Stomach smooth muscle (tissue), 2 donors: Measurements from ENCODE around the gene PIK3CB.

Source experiments
- H3K27ac ChIP-seq: one replicate; pipeline ENCODE4 v1.7.0; 2013; ENCODE audit warnings: mild to moderate bottlenecking, low read length, inconsistent platforms
- H3K27me3 ChIP-seq, 2 donors: one replicate each; pipeline ENCODE4 v1.7.0; 2013; ENCODE audit warnings: low read length in 2 of 2; ENCODE audit not compliant: insufficient read depth in 2 of 2, control insufficient read depth in 1 of 2
- H3K36me3 ChIP-seq, 2 donors: one replicate each; pipeline ENCODE4 v1.7.0; 2013; ENCODE audit warnings: low read length in 2 of 2; ENCODE audit not compliant: control insufficient read depth in 2 of 2, insufficient read depth in 2 of 2
- H3K4me1 ChIP-seq: one replicate; pipeline ENCODE4 v1.7.0; 2013; ENCODE audit warnings: low read length; ENCODE audit not compliant: control insufficient read depth, insufficient read depth
- H3K4me3 ChIP-seq, 2 donors: one replicate each; pipeline ENCODE4 v1.7.0; 2013; ENCODE audit warnings: low read length in 2 of 2
- H3K9ac ChIP-seq, 2 donors: one replicate each; pipeline ENCODE4 v1.7.0; 2013; ENCODE audit warnings: low read length in 2 of 2, mild to moderate bottlenecking in 1 of 2
- H3K9me3 ChIP-seq, 2 donors: one replicate each; pipeline ENCODE4 v1.7.0; 2013; ENCODE audit warnings: low read length in 2 of 2; ENCODE audit not compliant: control insufficient read depth in 2 of 2
- donor health status: healthy.
- donor health status: Pancreatic carcinoma.

The PIK3CB gene

DNA sequence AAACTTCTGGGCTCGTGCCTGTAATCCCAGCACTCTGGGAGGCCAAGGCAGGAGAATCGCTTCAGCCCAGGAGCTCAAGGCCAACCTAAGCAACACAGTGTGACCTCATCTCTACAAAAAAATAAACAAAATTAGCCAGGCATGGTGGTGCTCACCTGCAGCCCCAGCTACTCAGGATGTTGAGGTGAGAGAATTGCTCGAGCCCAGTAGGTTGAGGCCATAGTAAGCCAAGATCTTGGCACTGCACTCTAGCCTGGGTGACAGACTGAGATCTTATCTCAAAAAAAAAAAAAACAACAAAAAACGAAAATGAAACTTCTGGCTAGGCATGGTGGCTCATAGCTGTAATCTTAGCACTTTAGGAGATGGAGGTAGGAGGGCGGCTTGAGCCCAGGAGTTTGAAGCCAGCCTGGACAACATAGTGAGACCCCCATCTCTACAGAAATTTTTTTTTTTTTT lies 53.7 kb downstream of the PIK3CB start:
- no peaks in the 10 kb centered on the region for H3K27me3 ChIP-seq
- H3K36me3 ChIP-seq: no peaks in the 10 kb centered on the region
- no peak overlapping the region for H3K9ac ChIP-seq
- H3K4me1 ChIP-seq: no peaks in the 10 kb centered on the region
- H3K27ac ChIP-seq: no peak overlapping the region
- no peaks in the 10 kb centered on the region for H3K9me3 ChIP-seq
- H3K4me3 ChIP-seq: no peak overlapping the region

DNA sequence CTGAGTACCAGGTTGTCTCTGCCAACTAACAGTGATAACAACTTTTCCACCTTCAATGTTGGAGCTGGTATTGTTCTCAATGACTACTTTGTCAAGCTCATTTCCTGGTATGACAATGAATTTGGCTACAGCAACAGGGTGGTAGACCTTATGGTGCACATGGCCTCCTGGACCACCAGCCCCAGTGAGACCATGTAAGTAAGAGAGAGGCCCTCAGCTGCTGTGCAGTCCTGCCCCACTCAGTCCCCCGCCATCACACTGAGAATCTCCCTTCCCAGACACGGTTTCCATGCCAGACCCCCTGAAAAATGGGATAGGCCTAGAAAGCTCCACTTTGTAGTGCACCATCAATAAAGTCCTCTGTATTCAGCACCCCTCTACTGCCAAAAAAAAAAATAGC lies 56.1 kb downstream of the PIK3CB start:
- Histone ChIP-seq H3K9ac (no peak overlapping the region), H3K4me3 (no peak overlapping the region), H3K36me3 (no peaks in the 10 kb centered on the region), H3K27ac (no peak overlapping the region), H3K27me3 (no peaks in the 10 kb centered on the region), H3K9me3 (no peaks in the 10 kb centered on the region), H3K4me1 (peaks cover 5% of the 10 kb centered on the region)

DNA sequence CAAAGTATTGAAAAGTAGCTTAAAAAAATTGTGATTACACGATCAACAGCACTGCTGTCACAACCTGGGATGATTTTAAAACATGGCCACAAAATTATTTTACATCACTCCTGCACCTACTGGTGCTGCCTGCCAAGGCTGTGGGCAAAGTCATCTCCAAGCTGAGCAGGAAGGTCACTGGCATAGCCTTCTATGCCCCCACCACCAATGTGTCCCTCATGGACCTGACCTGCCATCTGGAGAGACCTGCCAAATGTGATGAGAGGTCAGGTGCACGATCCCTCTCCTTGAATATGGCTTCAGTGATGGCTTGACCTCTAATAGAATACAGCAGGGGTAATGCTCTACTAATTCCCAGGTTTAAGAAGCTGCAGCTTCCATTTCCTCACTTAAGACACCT lies 57.8 kb downstream of the PIK3CB start:
- no peaks in the 10 kb centered on the region for H3K36me3 ChIP-seq
- H3K27ac ChIP-seq: no peak overlapping the region
- H3K27me3 ChIP-seq: no peaks in the 10 kb centered on the region

DNA sequence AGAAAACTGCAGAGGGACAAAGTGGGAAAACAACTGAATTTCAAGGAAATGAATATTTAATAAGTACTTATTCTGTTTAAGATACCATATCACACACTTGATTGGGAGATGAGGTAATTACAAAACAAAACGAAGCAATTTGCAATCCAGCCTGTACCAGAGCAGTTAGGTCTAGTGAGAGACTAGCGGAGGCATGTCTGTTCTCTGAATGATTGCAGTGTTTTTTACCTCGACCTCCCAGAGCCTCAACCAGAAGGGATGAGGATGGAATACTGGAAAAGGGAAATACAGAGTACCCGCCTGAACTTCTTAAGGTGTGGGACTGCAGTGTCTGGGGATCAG lies 59.5 kb downstream of the PIK3CB start:
- H3K27me3 ChIP-seq: no peaks in the 10 kb centered on the region
- peak overlapping the region in 1 of 2 donors; percentile 40 for H3K4me3 ChIP-seq
- no peaks in the 10 kb centered on the region for H3K36me3 ChIP-seq
- H3K9me3 ChIP-seq: no peaks in the 10 kb centered on the region
- no peak overlapping the region for H3K27ac ChIP-seq
- H3K4me1 ChIP-seq: peaks cover 5% of the 10 kb centered on the region
- peak overlapping the region in 1 of 2 donors; percentile 20 for H3K9ac ChIP-seq

More for the DNA sequence above, 57.8 kb downstream of the PIK3CB start:
- Histone ChIP-seq H3K4me1 (peaks cover 5% of the 10 kb centered on the region), H3K9ac (no peak overlapping the region), H3K4me3 (no peak overlapping the region), H3K9me3 (no peaks in the 10 kb centered on the region)

DNA sequence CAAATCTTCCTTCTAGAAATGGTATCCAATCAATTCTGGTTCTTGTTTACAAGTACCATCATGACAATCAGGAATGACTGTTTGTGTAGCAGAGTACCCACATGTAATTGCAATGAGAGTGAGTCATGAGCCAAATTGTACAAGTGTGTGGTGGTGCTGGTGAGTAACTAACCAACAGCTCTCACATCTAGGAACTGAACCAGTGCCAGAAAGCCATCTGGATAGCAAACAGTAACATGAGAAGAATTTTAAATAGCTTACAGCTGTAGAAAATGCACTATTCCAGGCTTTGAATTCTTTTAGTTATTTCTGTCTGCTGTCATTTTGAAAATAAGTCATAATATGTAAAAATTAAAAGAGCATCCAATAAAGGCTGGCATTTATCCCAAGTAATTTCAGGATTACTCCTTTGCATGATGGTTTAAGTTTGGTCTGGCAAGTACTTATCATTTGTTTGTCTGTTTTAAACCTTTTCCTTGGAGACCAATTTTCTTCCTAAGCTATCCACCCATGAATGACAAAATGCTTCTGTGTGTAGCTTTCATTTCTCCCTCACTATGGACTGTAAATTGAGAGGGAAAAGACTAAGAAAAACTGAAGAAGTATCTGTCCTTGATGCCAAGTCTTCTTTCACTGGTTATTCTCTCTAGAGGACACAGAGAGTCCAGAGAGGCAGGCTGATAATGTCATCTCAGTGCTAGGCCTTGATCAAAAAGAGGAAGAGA lies 60.0 kb downstream of the PIK3CB start:
- H3K27me3 ChIP-seq: no peaks in the 10 kb centered on the region
- H3K9ac ChIP-seq: peak overlapping the region in 1 of 2 donors; percentile 20
- H3K4me1 ChIP-seq: peaks cover 5% of the 10 kb centered on the region
- no peaks in the 10 kb centered on the region for H3K9me3 ChIP-seq
- H3K4me3 ChIP-seq: peak overlapping the region in 1 of 2 donors; percentile 40
- no peaks in the 10 kb centered on the region for H3K36me3 ChIP-seq
- no peak overlapping the region for H3K27ac ChIP-seq

DNA sequence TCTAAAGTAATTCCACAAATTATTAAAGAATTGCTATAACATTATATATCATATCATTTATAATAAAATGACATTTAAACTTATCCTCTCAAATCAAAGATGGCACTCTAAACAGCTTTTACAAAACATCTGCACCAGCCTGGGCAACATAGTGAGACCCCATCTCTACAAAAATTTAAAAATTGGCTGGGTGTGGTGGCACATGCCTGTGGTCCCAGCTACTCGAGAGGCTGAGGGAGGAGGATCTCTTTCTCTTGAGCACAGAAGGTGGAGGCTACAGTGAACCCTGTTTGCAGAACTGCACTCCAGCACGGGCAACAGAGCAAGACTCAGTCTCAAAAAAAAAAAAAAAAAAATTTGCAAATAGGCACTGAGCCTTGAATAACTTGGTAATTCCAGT lies 63.1 kb downstream of the PIK3CB start:
- H3K36me3 ChIP-seq: no peaks in the 10 kb centered on the region
- H3K9me3 ChIP-seq: no peaks in the 10 kb centered on the region
- peaks cover 5% of the 10 kb centered on the region for H3K4me1 ChIP-seq
- no peak overlapping the region for H3K9ac ChIP-seq
- H3K27me3 ChIP-seq: no peaks in the 10 kb centered on the region
- no peak overlapping the region for H3K4me3 ChIP-seq
- no peak overlapping the region for H3K27ac ChIP-seq

DNA sequence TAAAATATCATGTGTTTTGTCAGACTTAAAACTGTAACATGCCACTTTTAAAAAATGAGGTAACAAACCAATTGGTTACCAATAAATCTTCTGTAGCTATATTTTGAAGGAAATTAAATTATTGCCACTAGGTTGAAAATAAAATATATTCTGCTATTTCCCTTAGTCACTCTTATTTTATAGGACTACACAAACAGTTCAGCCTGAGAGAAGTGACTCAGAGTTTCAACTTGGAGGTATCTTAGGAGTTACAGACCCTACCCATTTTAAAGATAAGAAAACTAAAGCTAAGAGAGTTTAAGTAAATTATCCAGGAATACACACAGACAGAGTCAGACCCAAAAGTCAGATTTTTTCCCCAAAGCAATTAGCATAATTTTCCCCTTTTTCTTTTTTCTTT lies 65.1 kb downstream of the PIK3CB start:
- Histone ChIP-seq H3K9ac (no peak overlapping the region), H3K4me1 (peaks cover 3% of the 10 kb centered on the region), H3K27me3 (no peaks in the 10 kb centered on the region), H3K36me3 (no peaks in the 10 kb centered on the region), H3K9me3 (no peaks in the 10 kb centered on the region), H3K4me3 (no peak overlapping the region), H3K27ac (no peak overlapping the region)

DNA sequence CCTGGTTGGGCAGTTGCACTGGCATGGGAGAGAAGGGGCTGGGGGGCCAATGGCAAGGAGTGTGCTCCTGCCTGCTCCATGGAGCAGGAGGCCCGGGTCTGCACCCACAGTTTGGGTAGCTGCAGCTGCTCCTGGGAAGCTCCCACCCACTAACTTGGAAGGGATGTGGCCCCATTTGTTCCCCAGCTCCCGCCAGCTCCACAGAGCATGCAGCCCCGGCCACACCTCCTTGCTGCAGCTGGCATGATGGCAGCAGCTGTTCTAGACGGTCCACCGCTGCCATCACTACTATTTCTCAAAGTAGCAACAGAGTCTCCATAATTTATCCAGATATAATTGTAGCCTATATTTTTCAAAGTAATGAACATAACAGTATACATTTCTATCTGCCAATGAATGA lies 65.8 kb downstream of the PIK3CB start:
- H3K9me3 ChIP-seq: no peaks in the 10 kb centered on the region
- no peaks in the 10 kb centered on the region for H3K36me3 ChIP-seq
- H3K27ac ChIP-seq: no peak overlapping the region
- no peaks in the 10 kb centered on the region for H3K4me1 ChIP-seq
- no peak overlapping the region for H3K4me3 ChIP-seq
- no peak overlapping the region for H3K9ac ChIP-seq
- no peaks in the 10 kb centered on the region for H3K27me3 ChIP-seq

DNA sequence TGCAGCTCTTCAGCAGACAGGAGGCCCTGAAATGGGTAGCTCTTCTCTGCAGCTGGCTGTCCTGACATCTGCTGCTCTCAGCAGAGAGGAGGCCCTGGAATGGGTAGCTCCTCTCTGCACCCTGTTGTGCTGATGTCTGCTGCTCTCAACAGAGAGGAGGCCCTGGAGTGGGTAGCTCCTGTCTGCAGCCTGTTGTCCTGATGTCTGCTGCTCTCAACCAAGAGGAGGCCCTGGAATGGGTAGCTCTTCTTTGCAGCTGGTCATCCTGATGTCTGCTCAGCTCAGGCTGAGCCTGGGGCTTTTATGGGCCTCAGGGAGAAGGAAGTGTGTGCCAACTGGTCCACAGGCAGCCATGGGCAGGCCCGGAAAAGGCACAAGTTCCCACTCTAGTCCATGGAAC lies 66.6 kb downstream of the PIK3CB start:
- Histone ChIP-seq H3K9ac (no peak overlapping the region), H3K27ac (no peak overlapping the region), H3K9me3 (no peaks in the 10 kb centered on the region), H3K4me3 (no peak overlapping the region), H3K4me1 (no peaks in the 10 kb centered on the region), H3K36me3 (no peaks in the 10 kb centered on the region), H3K27me3 (no peaks in the 10 kb centered on the region)

DNA sequence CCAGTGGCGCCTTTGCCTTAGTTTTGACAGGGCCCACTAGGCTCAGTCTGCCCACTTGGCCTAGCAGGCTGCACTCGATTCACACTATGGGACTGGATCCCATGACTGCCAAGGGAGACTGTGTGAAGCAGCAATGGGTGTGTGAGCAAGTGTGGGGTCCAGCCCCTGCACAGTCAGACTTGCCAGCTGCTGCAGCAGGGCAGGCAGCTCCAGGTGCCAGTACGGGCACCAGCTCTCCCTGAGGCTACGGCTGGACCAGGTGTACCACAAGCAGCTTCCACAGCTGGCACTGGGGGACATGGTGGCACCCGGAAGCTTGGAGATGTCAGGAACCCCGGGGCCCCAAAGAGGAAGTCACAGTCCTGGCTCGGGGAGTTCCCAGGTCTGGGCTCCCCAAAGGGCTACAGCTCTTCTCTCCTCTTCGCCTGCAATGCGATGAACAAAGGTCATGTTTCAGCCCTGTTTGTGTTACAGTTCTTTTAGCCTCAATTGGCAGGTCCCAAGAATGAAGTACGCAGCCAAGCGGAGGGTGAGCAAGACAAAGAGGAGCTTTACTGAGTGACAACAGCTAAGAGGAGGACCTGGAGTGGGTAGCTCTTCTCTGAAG lies 67.1 kb downstream of the PIK3CB start:
- Histone ChIP-seq H3K9me3 (no peaks in the 10 kb centered on the region), H3K27ac (no peak overlapping the region), H3K27me3 (no peaks in the 10 kb centered on the region), H3K4me3 (no peak overlapping the region), H3K36me3 (no peaks in the 10 kb centered on the region), H3K4me1 (no peaks in the 10 kb centered on the region), H3K9ac (no peak overlapping the region)

DNA sequence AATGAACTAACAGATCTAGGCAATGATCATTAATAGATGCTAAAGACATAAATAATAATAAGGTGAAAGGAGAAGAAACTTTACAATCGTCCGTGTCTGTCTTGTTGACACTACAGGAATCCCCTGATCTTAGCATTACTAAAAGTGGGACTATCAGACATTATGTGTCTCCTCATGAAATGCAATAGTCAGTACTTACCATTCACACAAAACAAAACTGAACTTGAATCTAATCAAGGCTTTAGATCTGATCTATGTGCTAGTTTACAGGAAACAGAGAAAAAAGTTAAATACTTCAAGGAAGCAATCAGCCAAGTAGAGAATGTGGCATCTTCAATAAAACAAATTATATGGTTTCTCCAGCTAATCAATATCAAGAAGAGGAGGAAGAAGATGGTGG lies 73.7 kb downstream of the PIK3CB start:
- Histone ChIP-seq H3K9me3 (no peaks in the 10 kb centered on the region), H3K27me3 (no peaks in the 10 kb centered on the region), H3K9ac (no peak overlapping the region), H3K27ac (no peak overlapping the region), H3K4me1 (no peaks in the 10 kb centered on the region), H3K4me3 (no peak overlapping the region), H3K36me3 (no peaks in the 10 kb centered on the region)
